ENCODE measurements around the gene UNC13D. TPM values are rescaled to one million over a fixed set of nuclear protein-coding genes. Genes with fewer than 3 reads are reported as not detected.

UNC13D gene
- total RNA-seq, 1 donor from 2014 or later: 32.7 TPM

GRCh38 chr17:75819678-75820077 is 24.5 kb downstream of the UNC13D start:
- Histone ChIP-seq H3K9me3 (no peaks in the 10 kb centered on the region), H3K4me3 (no peak overlapping the region), H3K36me3 (peaks cover 0 to 71% of the 10 kb centered on the region in 2 donors), H3K27me3 (no peaks in the 10 kb centered on the region), H3K27ac (no peak overlapping the region), H3K4me1 (peaks cover 12% of the 10 kb centered on the region)
- no peak for TF ChIP-seq CTCF (IDR thresholded peaks at IDR 0.05)
- no peak for TF ChIP-seq POLR2A (IDR thresholded peaks at IDR 0.05)
- no peak for TF ChIP-seq POLR2AphosphoS5 (IDR thresholded peaks at IDR 0.05; ENCODE audit: insufficient read depth in 1 of 2, low read depth in 1 of 2)
- DNase-seq (ENCODE audit: extremely low spot score in 2 of 2): no peak
- intact Hi-C loops (cut with DNase I): no loop called here

GRCh38 chr17:75819116-75819515 is 25.1 kb downstream of the UNC13D start:
- intact Hi-C loops (cut with DNase I): no loop called here
- DNase-seq (ENCODE audit: extremely low spot score in 2 of 2): no peak
- peaks cover 0 to 69% of the 10 kb centered on the region in 2 donors for H3K36me3 ChIP-seq

GRCh38 chr17:75818326-75818885 is 25.8 kb downstream of the UNC13D start:
- Histone ChIP-seq H3K27me3 (no peaks in the 10 kb centered on the region), H3K9me3 (no peaks in the 10 kb centered on the region), H3K27ac (no peak overlapping the region), H3K4me1 (peaks cover 22% of the 10 kb centered on the region), H3K36me3 (peaks cover 0 to 69% of the 10 kb centered on the region in 2 donors), H3K4me3 (no peak overlapping the region)
- TF ChIP-seq POLR2A (IDR thresholded peaks at IDR 0.05) (no peak), CTCF (IDR thresholded peaks at IDR 0.05) (no peak), POLR2AphosphoS5 (IDR thresholded peaks at IDR 0.05; ENCODE audit: insufficient read depth in 1 of 2, low read depth in 1 of 2) (no peak)
- intact Hi-C loops (cut with DNase I): no loop called here
- DNase-seq (ENCODE audit: extremely low spot score in 2 of 2): no peak

More at GRCh38 chr17:75819116-75819515, 25.1 kb downstream of the UNC13D start:
- Histone ChIP-seq H3K9me3 (no peaks in the 10 kb centered on the region), H3K4me3 (no peak overlapping the region), H3K4me1 (peaks cover 15% of the 10 kb centered on the region), H3K27me3 (no peaks in the 10 kb centered on the region), H3K27ac (no peak overlapping the region)
- TF ChIP-seq POLR2AphosphoS5 (IDR thresholded peaks at IDR 0.05; ENCODE audit: insufficient read depth in 1 of 2, low read depth in 1 of 2) (no peak), CTCF (IDR thresholded peaks at IDR 0.05) (no peak), POLR2A (IDR thresholded peaks at IDR 0.05) (no peak)

- no peak overlapping the region for H3K4me3 ChIP-seq
- intact Hi-C loops (cut with DNase I): no loop called here
- no peaks in the 10 kb centered on the region for H3K9me3 ChIP-seq
- peaks cover 27% of the 10 kb centered on the region for H3K4me1 ChIP-seq
- no peak for DNase-seq (ENCODE audit: extremely low spot score in 2 of 2)
- peaks cover 0 to 73% of the 10 kb centered on the region in 2 donors for H3K36me3 ChIP-seq
- no peak overlapping the region for H3K27ac ChIP-seq
- TF ChIP-seq POLR2A (IDR thresholded peaks at IDR 0.05) (no peak), POLR2AphosphoS5 (IDR thresholded peaks at IDR 0.05; ENCODE audit: insufficient read depth in 1 of 2, low read depth in 1 of 2) (no peak), CTCF (IDR thresholded peaks at IDR 0.05) (no peak)
- no peaks in the 10 kb centered on the region for H3K27me3 ChIP-seq
These were observed 26.6 kb downstream of the UNC13D start for GRCh38 chr17:75817571-75817970.

- no peak overlapping the region for H3K4me3 ChIP-seq
- peaks cover 0 to 82% of the 10 kb centered on the region in 2 donors for H3K36me3 ChIP-seq
- TF ChIP-seq POLR2AphosphoS5 (IDR thresholded peaks at IDR 0.05; ENCODE audit: insufficient read depth in 1 of 2, low read depth in 1 of 2) (no peak), CTCF (IDR thresholded peaks at IDR 0.05) (no peak), POLR2A (IDR thresholded peaks at IDR 0.05) (no peak)
- H3K27me3 ChIP-seq: no peaks in the 10 kb centered on the region
- H3K27ac ChIP-seq: no peak overlapping the region
- no peaks in the 10 kb centered on the region for H3K9me3 ChIP-seq
- DNase-seq (ENCODE audit: extremely low spot score in 2 of 2): no peak
- intact Hi-C loops (cut with DNase I): no loop called here
- H3K4me1 ChIP-seq: peaks cover 27% of the 10 kb centered on the region
These were observed 27.5 kb downstream of the UNC13D start for GRCh38 chr17:75816693-75817092.
